Activated T-cell treated with anti-CD3 and anti-CD28 coated beads, Interleukin-2, amount 50 U/mL, for 48 hours (primary cell): ENCODE measurements around the gene KCNA3.
A peak's percentile ranks its signal among the peaks of the same experiment; 100 is the strongest.
"Not testable (repeated sequence)": the region's sequence is repeated elsewhere in the genome, so short reads cannot be mapped to it uniquely, and the experiment has no call there.

Source experiments
- DNase-seq, 2 experiments: peaks; one replicate each; pipeline ENCODE4 v3.0.0-alpha.2; 2020

Gene KCNA3

GRCh38 chr1:110676970-110677369, 2.2 kb upstream of the KCNA3 start:
- no peak for DNase-seq

GRCh38 chr1:110675060-110675791, 486 bp upstream of the KCNA3 start:
- DNase-seq: no peak

- DNase-seq: peak; percentile 72
Observed at GRCh38 chr1:110673805-110674336, 869 bp downstream of the KCNA3 start.

GRCh38 chr1:110673197-110673701, 1.5 kb downstream of the KCNA3 start:
- peak; percentile 54 to 58 for DNase-seq

GRCh38 chr1:110672753-110673108, 2.0 kb downstream of the KCNA3 start:
- DNase-seq: peak; percentile 45 to 47

GRCh38 chr1:110672001-110672752, 2.6 kb downstream of the KCNA3 start:
- peak; percentile 74 for DNase-seq

- DNase-seq: no peak
Observed at GRCh38 chr1:110671361-110671760, 3.4 kb downstream of the KCNA3 start.

- DNase-seq: no peak
Observed at GRCh38 chr1:110668549-110668948, 6.2 kb downstream of the KCNA3 start.

GRCh38 chr1:110667776-110668175, 7.0 kb downstream of the KCNA3 start:
- no peak for DNase-seq

- no peak for DNase-seq
Observed at GRCh38 chr1:110663241-110663640, 11.5 kb downstream of the KCNA3 start.

- DNase-seq: not testable (repeated sequence)
Observed at GRCh38 chr1:110659559-110659958, 15.2 kb downstream of the KCNA3 start.

- DNase-seq: no peak
Observed at GRCh38 chr1:110657351-110657750, 17.4 kb downstream of the KCNA3 start.

GRCh38 chr1:110650609-110651008, 24.1 kb downstream of the KCNA3 start:
- no peak for DNase-seq

GRCh38 chr1:110648417-110648816, 26.3 kb downstream of the KCNA3 start:
- no peak for DNase-seq

GRCh38 chr1:110647254-110647891, 27.4 kb downstream of the KCNA3 start:
- DNase-seq: no peak

GRCh38 chr1:110645821-110646735, 28.7 kb downstream of the KCNA3 start:
- DNase-seq: no peak

- DNase-seq: no peak
Observed at GRCh38 chr1:110645211-110645610, 29.5 kb downstream of the KCNA3 start.

- DNase-seq: no peak
Observed at GRCh38 chr1:110643879-110644472, 30.8 kb downstream of the KCNA3 start.

GRCh38 chr1:110639724-110640386, 34.9 kb downstream of the KCNA3 start:
- no peak for DNase-seq

- DNase-seq: peak in 1 of 2 experiments; percentile 15
Observed at GRCh38 chr1:110638556-110638955, 36.2 kb downstream of the KCNA3 start.

- DNase-seq: peak; percentile 18
Observed at GRCh38 chr1:110638058-110638457, 36.7 kb downstream of the KCNA3 start.
